ENCODE measurements around the gene TRIM72.

GRCh38 chr16:31188450-31189411, 25.2 kb upstream of the TRIM72 start:
- TF ChIP-seq CTCF (IDR thresholded peaks at IDR 0.05; ENCODE audit: low read depth, low read length) (no peak), EZH2phosphoT487 (IDR thresholded peaks at IDR 0.05; ENCODE audit: low read depth) (no peak)
